ENCODE results near the gene ODAD3.
"Not testable (repeated sequence)": the region's sequence is repeated elsewhere in the genome, so short reads cannot be mapped to it uniquely, and the experiment has no call there.

The ODAD3 gene

DNA sequence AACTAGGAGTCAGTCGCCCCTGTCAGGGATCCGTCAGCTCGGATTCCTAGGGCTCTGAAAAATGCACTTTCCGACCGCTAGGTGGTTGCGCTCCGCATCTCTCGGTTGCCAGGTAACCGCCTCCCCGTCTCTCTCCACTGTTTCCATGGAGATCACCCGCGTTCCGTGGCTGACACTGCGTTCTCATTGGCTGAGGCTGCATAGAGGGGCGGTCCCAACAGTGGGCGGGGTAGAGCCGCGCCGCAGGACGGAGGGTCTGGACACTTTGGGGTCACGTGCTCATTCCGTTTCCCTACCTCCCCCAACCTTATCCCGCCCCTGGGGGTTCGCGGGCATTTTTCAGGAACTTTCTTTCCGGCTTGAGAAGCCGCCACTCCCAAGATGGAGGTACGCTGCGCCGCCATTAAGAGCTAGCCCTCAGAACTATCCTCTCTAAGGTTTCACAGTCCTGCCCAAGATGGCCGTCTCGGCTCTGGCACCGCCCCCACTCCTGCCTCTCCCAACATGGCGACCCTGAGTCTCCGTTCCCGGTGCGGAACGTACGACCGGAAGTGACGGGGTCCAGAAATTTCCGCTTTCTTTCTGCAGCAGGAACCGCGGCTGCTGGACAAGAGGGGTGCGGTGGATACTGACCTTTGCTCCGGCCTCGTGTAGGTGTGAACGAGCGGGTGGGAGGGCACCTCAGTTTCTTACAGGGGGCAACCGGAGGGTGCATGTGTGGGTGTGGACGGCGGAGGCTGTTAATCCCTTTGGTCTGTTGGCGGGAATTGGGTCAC lies at the start of gene ODAD3, which contains the start of gene PRKCSH:
Gene ODAD3, minus strand, starts transcription at position 65 of the 776 bp plus-strand sequence. CDS start 105 bp downstream, outside the sequence.
Gene PRKCSH, plus strand, starts transcription at position 579 of the 776 bp plus-strand sequence. CDS start 483 bp downstream, outside the sequence.
- peak; percentile 100 for DNase-seq

DNA sequence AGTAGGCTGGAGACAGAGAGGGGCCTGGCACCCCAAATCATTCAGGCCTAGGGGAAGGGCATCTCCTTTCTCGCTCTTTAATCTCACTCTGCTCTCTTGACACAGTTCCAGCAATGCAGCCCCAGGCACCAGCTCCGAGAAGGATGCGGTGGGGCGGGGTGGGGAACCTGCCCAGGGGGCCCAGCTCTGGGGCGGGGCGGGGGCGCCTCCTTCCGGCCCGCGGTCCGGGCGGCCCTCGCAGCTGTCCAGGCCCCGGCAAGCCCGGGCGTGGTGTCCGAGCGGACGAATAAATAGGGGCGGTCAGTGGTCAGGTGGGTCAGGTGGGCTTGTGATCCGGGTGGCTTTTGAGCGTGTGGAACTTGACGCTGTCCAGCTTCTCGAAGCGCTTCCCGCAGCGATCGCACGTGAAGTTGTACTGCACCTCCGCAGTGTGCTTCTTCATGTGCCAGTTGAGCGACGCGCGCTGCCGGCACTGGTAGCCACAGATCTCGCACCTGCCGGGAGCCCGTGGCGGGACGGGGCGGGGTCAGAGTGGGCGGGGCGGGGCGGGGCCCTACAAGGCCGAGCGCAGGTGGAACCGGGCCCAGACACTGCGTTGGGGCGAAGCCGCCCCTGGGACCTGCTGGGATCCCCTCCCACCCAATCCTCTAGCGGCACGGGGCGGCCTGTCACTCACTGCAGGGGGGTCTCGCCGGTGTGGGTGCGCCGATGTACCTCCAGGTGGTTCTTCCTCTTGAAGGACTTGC lies 48.6 kb upstream of the ODAD3 start:
- no peak for DNase-seq

DNA sequence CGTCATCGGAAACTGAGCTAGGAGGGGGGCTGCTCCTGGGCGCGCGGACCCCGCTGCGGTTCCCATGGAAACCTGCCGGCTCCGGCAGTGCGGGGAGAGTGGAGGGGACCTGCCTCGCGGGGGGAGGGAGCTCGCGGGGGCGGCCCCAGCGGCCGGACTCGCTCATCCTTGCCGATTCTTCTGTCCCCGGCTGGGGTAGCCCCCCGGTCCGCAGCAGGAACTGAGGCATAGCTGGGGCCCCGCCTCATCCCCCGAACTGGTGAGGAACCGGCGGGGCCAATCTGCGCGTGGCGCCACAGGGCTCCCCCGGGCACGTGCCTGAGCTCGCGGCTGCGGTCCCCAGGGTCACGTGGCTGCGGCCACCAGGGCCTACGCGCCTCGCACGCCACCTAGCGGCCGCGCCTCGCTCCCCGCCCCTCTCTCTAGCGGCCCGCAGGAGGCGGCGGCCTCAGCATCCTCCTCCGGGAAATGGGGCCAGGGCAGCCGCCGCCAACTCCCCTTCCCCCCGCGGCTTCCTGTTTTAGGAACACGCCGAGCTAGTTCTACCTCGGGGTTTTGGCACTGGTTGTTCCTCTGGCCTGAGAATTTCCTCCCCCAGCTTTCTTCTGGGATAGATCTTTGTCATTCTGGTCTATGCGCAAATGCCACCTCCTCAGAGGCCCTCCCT lies 47.6 kb upstream of the ODAD3 start:
- DNase-seq, result peak; percentile 37

DNA sequence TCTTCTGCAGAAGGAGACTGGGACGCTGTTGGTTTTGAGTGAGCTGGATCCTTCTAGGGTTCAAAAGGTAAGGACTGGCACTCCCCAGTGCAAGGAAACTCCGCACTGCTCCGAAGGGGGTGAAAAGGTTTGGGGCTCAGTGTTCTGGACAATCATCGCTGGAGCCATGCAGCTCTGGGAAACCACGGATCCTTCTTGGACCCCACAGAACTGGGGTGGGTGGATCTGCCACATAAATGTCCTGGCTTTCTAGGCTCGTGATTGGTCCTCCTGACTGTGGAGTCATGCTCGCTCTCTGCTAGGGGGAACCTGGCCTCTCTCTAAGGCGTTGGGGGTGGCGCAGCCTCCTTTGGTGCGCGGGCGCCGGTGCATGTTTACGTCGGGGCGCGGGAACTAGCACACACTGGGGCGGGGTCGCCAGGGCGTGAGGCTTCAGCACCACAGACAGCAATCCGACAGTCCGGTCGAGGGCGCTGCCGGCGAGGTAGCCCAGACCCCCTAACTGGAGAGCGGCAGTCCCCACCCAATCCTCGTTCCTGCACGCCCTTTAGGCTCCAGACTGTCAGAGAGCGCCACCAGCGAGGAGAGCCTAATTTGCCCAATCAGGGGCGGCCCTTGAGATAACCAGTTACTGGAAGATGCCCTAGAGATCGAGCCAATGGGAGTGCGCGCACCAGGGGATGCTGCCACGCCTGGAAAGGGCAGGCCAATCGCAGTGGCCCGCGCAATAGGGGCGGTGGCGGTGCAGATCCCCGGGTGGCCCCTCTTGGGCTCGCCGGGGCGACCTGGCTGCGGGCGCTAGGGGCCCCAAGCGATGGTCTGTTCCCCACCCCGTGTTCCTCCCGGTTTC lies 46.8 kb upstream of the ODAD3 start:
- peak; percentile 7 for DNase-seq

DNA sequence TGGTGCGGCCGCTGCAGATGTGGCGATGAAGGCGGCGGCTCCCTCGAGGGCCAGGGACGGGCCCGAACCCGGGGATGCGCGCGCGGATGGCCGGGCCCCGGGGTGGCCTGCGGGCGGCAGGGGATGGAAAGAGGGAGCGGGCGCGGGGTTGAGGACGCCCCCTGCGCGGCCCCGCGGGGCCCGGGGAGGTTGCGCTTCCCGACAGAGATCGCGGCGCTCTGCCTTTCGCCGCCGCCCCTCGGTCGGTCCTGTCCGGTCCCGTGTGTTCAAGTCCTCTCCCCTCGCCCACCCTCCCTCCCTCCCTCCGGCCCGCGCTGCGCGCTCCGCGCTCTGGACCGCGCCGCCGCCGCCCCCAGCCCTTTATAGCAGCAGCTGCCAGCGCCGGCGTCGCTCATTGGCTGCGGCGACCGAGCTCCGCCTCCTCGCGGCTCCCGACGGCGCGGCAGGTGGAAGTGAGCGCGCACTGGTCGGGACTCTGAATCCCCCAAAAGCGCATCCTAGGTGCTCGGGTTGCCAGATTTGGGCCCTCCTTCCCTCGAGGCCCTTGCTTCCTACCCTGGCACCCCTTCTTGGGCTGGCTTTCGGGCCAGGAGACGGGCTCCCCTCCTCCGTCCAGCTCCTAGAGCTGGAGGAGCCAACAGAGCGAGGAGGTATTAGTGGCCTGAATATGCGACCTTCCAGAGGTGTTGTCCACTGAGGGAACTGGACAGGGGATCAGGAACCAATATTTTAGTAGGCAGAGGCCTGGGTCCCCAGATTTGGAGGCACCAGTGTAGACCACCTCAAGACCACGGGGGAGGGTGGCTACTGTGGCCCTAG lies 46.0 kb upstream of the ODAD3 start, which contains the start of gene ELAVL3:
Gene ELAVL3, minus strand, starts transcription at position 332 of the 819 bp plus-strand sequence. CDS start 438 bp downstream, outside the sequence.
- DNase-seq, result no peak

DNA sequence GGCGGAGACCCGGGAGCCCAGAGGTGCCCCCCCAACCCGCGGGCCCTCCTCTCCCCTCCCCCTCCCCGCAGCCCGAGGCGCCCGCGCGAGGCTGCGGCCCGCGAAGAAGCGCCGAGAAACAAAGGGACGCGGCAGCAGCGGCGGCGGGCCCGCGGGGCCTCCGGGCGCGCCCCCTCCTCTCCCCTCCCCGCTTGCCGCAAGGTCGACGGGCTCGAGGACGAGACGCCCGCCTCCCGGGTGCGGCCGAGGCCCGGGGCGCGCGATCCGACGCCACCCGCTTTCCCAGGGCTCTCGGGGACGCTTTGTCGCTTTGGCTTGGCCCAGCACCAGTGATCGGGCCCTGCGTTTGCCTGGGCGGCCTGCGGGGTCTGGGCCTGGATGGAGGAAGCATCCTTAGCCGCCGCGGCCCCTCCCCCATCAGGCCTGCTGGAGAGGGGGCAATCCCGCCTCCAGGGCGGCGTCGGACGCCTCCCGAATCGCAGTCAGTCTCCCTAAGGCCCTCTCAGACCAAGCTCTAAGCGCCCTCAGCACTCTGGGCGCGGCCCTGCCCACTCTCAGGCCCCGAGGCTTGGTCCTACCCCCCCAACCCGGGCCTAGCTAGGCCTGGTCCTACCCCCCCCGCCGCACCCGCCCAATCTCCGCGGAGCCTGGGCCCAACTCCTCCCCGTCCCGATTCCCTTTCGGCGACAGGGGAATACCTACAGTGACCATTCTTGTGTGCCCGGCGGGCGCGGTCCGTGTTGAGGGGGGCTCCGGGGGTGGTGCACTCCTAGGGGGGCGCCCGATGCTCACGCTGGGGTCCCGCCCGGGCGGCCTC lies 45.2 kb upstream of the ODAD3 start:
- DNase-seq, result no peak

DNA sequence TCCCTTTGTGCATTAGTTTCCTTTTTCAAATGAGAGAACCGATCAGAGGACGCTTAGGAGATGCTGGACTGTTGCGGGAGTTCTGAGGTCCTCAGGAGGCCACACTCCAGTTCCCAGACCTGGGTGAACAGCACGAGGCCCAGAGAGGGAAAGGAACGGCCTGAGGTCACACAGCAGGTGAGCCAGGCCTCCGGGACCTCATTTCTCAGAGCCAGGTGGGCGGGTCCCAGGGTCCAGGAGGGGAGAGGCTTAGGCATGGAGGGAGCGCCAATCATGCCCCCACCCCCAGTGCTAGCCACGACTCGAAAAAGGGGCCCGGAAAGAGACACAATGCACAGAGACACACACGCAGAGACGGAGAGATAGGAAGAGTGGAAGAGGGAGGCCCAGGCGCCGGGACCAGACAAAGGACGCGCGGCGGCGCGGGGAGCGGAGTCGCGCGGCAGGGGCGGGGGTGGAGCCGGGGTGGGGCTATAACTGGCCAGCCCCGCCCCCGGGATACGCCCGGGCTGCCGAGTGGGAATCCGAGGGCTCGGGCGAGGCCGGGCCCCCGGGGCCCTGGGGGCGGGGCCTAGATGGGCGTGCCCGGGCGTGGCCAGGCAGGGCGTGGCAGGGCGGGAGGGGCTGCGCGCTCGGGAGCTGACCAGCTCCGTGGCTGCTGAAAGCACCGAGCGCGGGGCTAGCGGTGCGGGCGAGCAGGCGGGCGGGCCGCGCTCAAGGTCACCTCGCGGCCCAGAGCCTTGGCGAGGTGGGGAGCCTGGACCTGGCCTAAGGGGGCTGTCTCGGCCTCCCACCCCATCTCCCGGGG lies 44.4 kb upstream of the ODAD3 start:
- no peak for DNase-seq

DNA sequence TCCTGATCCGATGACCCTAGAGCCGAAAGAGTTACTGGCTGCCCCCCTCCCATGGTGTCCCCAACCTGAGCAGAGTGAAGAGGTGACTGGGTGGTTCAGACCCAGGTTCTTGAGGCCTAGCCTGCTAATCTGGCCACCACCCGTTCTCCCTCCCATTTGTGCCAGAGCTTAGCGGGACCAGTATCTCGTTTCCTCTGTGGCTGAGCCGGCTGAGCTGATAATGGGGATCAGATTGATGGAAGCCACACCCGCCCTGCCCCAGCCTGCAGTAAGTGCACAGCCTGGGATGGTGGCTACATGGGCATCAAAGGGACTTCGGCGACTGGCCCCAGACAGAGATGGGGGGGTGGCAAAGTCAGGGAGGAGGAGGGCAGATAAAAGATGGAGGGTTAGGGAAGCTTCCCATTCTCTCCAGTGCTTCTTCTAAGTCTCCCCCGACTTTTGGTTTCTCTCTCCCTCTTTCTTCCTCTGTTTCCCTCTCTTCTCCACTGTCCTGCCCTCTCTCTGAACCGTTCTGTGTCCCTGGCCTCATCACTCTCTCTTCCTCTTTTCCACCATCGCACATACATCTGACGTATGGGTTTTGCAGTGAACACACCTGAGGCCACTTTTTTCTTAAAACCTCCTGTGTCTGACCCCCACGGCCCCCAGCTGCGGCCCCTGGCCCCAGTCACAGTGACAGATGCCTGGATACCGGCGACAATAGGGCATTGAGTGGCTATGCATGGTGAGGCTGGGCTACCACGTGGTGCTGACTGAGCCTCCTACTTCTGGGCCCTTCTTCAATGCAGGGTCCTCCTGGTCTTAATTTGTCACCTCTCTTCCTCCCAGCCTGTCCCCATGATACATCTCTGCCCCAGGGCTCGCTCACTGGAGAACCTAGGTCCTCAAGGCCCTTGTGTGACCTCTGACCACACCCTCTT lies 43.5 kb upstream of the ODAD3 start:
- no peak for DNase-seq

DNA sequence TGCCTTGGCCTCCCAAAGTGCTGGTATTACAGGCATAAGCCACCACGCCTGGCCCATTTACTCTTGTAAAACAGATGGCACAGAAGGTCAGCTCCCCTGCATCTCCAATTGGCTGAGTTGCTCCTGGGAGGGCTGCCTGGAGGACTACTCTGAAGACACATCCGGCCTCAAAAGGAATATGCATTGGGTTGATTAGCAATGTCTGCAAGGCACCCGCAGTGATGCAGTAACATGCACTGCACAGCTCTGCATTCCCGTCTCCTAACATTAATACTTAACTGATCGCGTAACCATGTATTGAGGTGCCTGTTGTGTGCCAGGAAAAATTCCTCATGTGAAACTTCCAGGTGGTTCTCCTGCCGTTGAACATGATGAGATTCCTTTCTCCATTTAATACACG lies 40.9 kb upstream of the ODAD3 start:
- DNase-seq, result no peak

DNA sequence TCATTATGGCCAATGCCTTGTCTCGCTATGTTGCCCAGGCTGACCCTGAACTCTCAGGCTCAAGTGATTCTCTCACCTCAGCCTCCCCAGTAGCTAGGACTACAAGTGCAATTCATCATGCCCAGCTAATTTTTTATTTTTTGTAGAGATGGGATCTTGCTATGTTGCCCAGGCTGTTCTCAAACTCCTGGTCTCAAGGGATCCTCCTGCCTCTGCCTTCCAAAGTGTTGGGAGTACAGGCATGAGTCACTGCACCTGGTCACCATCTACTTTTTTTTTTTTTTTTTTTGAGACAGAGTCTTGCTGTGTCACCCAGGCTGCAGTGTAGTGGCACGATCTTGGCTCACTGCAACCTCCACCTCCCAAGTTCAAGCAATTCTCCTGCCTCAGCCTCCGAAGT lies 40.4 kb upstream of the ODAD3 start:
- DNase-seq, result not testable (repeated sequence)

DNA sequence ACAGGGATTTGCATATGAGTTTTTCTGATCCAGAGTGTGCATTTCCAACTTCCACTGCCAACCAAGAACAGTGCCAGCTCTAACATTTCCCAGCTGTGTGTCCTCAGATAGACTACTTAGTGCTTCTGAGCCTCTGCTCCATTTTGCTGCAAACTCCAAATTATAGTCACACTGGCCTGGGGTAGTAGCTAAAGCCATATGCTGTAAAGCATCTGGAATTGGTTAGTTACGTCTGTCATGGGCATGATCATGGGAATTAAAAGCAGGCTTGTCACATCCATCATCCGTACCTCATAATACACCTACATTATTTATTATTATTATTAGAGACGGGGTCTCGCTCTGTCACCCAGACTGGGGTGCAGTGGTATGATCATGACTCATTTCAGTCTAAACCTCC lies 38.8 kb upstream of the ODAD3 start:
- DNase-seq, result no peak

DNA sequence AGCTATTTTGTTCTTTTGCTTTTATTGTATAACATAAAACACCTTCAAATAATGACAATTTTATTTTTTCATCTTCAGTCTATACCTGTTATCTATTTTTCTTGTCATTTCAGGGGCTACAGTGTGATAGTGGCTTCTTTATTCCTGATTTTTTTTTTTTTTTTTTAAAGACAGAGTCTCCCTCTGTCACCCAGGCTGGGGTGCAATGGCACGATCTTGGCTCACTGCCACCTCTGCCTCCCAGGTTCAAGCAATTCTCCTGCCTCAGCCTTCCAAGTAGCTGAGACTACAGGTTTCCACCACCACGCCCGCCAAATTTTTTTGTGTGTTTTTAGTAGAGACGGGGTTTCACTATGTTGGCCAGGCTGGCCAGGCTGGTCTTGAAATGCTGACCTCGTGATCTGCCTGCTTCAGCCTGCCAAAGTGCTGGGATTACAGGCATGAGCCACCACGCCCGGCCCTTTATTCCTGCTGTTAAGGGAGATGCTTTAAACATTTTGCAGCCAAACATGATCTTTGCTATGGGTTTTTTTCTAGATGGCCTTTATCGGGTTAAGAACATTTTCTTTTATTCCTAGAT lies 33.4 kb upstream of the ODAD3 start:
- not testable (repeated sequence) for DNase-seq

DNA sequence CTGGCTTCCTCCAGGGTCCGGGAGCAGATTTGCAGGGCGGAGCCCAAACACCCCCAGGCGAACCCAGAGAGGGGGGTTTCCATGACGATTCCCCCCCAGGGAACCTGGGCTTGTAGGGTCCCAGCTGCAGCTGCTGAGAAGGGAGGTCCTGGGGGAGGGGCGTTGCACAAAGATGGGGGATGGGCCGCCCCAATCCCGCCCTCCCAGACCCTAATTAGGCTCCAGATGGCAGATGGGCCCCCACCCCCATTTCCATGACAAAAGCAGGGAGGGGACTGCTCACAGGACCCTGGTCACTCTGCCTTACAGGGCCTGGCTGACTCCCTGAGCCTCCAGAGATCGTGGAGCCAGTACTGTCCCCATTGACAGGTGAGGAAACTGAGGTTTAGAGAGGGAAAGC lies 30.7 kb upstream of the ODAD3 start:
- no peak for DNase-seq

DNA sequence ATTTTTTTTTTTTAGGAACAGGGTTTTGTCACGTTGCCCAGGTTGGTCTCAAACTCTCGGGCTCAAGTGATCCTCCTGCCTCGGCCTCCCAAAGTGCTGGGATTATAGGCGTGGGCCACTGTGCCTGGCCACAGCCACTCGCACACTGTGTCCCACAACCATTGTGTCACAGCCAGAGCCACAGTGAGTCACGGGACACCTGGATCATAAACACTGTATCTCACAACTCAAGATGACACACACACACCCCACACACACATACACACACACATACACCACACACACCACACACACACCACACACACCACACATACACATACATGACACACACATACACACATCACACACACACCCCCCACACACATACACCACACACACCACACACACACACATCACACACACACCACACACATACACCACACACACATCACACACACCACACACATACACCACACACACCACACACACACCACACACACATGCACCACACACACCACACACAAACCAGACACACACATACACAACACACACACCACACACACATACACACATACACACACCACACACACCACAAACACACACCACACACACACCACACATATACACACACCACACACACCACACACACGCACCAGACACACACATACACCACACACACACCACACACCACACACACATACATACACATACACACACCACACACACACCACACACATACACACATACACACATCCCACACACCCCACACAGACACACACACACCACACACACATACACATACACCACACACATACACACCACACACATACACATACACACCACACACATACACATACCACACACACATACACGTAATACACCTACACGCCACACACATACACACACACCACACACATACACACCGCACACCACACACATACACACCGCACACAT lies 29.7 kb upstream of the ODAD3 start:
- DNase-seq, result no peak

DNA sequence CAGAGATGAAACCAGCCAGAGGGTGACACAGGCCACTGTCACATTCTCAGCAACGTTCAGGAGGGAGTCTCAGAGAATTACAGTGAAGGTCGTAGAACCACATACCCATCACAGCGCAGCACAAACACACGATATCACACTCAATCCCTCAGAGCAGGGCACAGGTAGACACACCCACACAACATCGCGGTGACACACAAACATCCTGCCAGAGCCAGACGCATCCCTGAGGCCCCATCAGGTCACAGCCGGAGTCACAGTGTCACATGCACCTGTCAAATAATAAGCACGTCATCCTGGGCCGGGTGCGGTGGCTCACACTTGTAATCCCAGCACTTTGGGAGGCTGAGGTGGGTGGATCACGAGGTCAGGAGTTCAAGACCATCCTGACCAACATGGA lies 28.5 kb upstream of the ODAD3 start:
- no peak for DNase-seq

DNA sequence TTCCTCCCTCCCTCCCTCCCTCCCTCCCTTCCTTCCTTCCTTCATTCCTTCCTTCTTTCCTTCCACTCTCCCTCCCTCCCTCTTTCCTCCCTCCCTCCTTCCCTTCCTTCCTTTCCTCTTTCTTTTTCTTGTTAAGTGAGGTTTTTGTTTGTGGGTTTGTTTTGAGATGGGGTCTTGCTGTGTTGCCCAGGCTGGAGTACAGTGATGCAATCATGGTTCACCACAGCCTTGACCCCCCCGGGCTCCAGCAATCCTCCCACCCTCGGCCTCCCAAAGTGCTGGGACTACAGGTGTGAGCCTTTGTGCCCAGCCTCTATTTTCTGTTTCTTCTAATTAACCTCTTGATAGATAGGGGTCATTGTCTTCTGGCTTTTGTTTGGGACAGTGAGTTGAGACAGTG lies 26.5 kb upstream of the ODAD3 start:
- no peak for DNase-seq

DNA sequence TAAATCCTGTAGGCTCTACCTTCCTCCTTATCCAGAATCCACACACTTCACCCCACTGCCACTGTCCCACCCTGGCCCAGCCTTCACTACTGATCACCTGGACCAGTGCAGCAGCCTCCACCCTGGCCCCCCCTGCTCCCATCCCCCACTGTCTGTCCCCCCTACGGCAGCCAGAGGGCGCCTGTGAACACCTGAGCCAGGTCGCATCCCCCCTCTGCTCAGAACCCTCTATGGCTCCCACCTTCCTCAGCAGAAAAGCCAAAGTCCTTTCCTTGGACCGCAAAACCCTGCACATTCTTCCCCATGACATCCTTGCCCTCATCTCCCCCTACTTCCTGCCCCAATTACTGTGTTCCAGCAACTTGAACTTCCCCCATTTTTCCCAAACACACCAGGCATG lies 25.3 kb upstream of the ODAD3 start:
- no peak for DNase-seq

Data from HCEC 1CT (cell line).